Chondrocyte (in vitro differentiated cells): Measurements from ENCODE around the gene SCN2A. TPM values are rescaled to one million over a fixed set of nuclear protein-coding genes. Genes with fewer than 3 reads are reported as not detected.

ENCODE experiments used
- DNase-seq: peaks from one replicate; pipeline ENCODE4 v3.0.0; 2021; ENCODE audit warnings: mixed read lengths, low spot score
- H3K27ac Mint-ChIP-seq: one replicate; pipeline ENCODE4 v1.8.0; 2021; ENCODE audit warnings: mild to moderate bottlenecking, moderate library complexity, mixed read lengths; ENCODE audit not compliant: unreplicated experiment
- H3K27me3 Mint-ChIP-seq: 2 replicates; pipeline ENCODE4 v1.8.0; 2021; ENCODE audit warnings: low read depth, mixed read lengths
- H3K36me3 Mint-ChIP-seq: 2 replicates; pipeline ENCODE4 v1.8.0; 2021; ENCODE audit warnings: low read depth, mixed read lengths
- H3K4me1 Mint-ChIP-seq: 2 replicates; pipeline ENCODE4 v1.8.0; 2021; ENCODE audit warnings: low read depth, mild to moderate bottlenecking, mixed read lengths
- H3K4me3 Mint-ChIP-seq: one replicate; pipeline ENCODE4 v1.8.0; 2021; ENCODE audit warnings: mild to moderate bottlenecking, moderate library complexity, mixed read lengths; ENCODE audit not compliant: unreplicated experiment
- H3K9me3 Mint-ChIP-seq: 2 replicates; pipeline ENCODE4 v1.8.0; 2021; ENCODE audit warnings: low read depth, mixed read lengths
- total RNA-seq: library from RNA; stranded (reverse); gene quantifications from 3 replicates; pipeline ENCODE4 v1.2.1, GENCODE V29; 2021
- TF ChIP-seq, protein P1 (sequence below): fragments of 200-600 bp; sonication (generic); IDR thresholded peaks from 2 replicates; pipeline ENCODE4 v1.5.0; 2021; ENCODE audit warnings: antibody characterized with exemption, mild to moderate bottlenecking, moderate library complexity

The SCN2A gene
- total RNA-seq, 1 donor from 2014 or later: 1.8 TPM

DNA sequence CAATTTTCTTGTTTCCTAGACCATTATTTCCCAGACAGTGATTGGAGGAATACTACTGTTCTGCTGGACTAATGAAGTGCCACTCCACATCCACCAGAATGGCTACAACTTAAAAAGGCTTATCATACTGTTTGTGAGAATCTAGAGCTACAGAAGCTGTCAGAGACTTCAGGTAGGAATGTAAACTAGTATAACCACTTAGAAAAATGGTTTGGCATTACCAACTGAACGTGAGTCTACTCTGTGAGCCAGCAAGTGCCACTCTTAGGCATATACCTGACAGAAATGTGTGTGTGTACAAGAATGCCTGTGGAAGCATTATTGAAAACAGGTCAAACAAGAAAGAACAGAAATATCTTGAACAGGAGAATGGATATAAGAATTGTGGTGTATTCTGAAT is 31.1 kb upstream of the SCN2A start:
- peaks cover 3% of the 10 kb centered on the region for H3K9me3 Mint-ChIP-seq
- peaks cover 11% of the 10 kb centered on the region for H3K27me3 Mint-ChIP-seq
- no peak overlapping the region for H3K4me3 Mint-ChIP-seq
- DNase-seq: no peak
- H3K27ac Mint-ChIP-seq: no peak overlapping the region
- H3K4me1 Mint-ChIP-seq: peaks cover 3% of the 10 kb centered on the region
- TF ChIP-seq, protein P1, sequence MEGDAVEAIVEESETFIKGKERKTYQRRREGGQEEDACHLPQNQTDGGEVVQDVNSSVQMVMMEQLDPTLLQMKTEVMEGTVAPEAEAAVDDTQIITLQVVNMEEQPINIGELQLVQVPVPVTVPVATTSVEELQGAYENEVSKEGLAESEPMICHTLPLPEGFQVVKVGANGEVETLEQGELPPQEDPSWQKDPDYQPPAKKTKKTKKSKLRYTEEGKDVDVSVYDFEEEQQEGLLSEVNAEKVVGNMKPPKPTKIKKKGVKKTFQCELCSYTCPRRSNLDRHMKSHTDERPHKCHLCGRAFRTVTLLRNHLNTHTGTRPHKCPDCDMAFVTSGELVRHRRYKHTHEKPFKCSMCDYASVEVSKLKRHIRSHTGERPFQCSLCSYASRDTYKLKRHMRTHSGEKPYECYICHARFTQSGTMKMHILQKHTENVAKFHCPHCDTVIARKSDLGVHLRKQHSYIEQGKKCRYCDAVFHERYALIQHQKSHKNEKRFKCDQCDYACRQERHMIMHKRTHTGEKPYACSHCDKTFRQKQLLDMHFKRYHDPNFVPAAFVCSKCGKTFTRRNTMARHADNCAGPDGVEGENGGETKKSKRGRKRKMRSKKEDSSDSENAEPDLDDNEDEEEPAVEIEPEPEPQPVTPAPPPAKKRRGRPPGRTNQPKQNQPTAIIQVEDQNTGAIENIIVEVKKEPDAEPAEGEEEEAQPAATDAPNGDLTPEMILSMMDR: no peak
- H3K36me3 Mint-ChIP-seq: peaks cover 1% of the 10 kb centered on the region

DNA sequence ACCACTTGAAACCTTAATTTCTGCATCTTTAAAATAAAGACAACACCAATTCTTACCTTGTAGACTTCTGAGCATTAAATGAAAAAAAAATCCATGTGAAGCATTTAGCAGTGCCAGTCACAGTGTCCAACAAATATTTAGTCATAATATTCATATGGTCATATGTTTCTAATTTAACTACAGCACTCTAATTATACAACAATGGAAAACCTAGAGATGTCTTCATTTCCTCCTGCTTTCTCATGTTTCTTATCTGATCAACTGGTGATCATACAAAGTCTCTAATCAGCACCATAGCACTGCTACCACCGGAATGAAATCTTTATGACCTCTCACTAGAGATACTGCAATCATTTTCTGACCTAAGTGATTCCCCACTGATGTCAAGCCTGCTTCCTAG is 25.1 kb upstream of the SCN2A start:
- Mint-ChIP-seq H3K27me3 (peaks cover 13% of the 10 kb centered on the region), H3K36me3 (no peaks in the 10 kb centered on the region), H3K9me3 (peaks cover 4% of the 10 kb centered on the region), H3K27ac (no peak overlapping the region), H3K4me1 (no peaks in the 10 kb centered on the region), H3K4me3 (no peak overlapping the region)
- TF ChIP-seq, protein P1: no peak
- no peak for DNase-seq

DNA sequence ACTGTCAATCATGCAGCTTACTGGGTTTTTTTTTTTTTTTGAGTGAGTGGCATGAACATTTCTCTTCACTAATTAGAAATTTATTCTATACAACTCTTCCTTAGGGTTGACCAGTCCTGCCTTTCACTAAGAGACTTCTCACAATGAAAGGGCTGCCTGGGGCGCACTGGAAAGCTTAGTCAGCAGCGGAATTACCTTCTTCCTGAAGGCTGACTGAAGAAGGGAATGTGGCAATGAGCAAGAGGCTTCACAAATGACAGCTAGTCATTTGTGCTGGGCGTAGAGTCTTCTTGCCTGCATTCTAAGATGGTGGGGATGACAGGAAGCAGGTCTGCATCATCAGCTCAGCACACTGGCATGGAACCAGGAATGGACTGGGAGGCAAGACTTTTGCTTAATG is 19.7 kb upstream of the SCN2A start:
- H3K36me3 Mint-ChIP-seq: no peaks in the 10 kb centered on the region
- no peak overlapping the region for H3K4me3 Mint-ChIP-seq
- H3K27ac Mint-ChIP-seq: no peak overlapping the region
- peaks cover 15% of the 10 kb centered on the region for H3K27me3 Mint-ChIP-seq
- DNase-seq: no peak
- TF ChIP-seq, protein P1: no peak
- no peaks in the 10 kb centered on the region for H3K4me1 Mint-ChIP-seq
- H3K9me3 Mint-ChIP-seq: peaks cover 4% of the 10 kb centered on the region

DNA sequence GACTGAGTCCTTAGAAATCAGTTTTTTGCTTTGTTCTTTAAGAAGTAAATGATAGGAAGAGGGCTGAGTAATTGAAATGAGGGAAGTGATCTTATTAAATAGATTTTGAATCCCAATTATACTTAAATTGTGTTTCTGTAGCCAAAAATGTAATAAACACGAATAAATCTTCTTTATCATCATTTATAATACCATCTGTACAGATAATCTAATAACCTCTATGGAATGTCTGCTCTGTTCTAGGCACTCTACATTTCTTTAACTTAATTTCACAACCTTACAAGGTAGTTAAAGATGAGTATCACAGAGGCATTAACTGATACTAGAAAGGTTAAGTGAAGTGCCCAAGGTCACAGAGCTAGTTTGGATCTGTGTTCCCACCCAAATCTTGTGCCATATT is 14.3 kb upstream of the SCN2A start:
- TF ChIP-seq, protein P1: no peak
- no peaks in the 10 kb centered on the region for H3K36me3 Mint-ChIP-seq
- no peak overlapping the region for H3K4me3 Mint-ChIP-seq
- no peaks in the 10 kb centered on the region for H3K4me1 Mint-ChIP-seq
- peaks cover 18% of the 10 kb centered on the region for H3K27me3 Mint-ChIP-seq
- no peak for DNase-seq
- no peaks in the 10 kb centered on the region for H3K9me3 Mint-ChIP-seq
- H3K27ac Mint-ChIP-seq: no peak overlapping the region

DNA sequence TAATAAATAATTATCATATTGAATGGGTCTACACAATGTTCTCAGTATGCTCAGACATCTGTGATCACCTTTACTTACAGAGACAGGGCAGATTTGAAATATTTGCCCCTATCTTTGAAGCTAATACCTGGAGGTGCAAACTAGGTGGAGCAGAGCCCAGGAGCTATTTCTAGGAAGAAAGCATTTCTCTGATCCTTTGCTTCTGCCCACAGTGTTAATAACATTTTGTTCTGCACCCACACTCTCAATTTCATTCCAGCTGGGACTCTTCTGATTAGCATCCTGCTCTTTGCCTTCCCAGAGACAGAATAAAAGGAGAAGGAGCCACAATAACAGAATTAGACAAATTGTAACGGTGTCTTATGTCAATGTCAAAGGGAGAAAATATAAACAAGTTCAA is 11.6 kb upstream of the SCN2A start:
- no peak for DNase-seq
- H3K4me3 Mint-ChIP-seq: no peak overlapping the region
- no peak overlapping the region for H3K27ac Mint-ChIP-seq
- H3K27me3 Mint-ChIP-seq: peaks cover 9% of the 10 kb centered on the region
- H3K36me3 Mint-ChIP-seq: no peaks in the 10 kb centered on the region
- TF ChIP-seq, protein P1: no peak
- H3K9me3 Mint-ChIP-seq: no peaks in the 10 kb centered on the region
- no peaks in the 10 kb centered on the region for H3K4me1 Mint-ChIP-seq
